ENCODE measurements around the gene GRIN1. TPM values are rescaled to one million over a fixed set of nuclear protein-coding genes. Genes with fewer than 3 reads are reported as not detected.

Gene GRIN1
- total and polyA plus RNA-seq, 2 of the 8 experiments (the other 6 are each of a cell fraction or from before 2014, with no cell fraction given): 0.48 to 2.1 TPM

DNA sequence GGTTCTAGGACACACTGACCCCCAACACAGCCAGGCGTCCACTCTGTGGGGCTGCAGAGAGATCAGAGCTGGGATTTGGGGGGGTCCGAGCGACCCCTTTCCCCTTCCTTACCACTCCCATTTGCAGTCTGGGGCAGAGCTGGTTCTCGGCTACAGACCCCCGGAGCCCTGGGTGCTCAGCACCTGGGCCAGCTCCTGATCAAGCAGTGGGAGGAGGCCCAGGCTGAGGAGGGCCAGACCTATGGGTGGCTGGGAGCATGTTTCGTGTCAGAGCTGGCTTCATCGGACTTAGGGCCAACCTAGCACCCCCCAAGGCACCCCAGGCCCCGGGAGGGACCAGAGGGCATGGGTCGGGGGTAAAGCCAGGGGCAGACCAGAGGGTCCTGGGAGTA is 7.6 kb downstream of the GRIN1 start:
- peaks cover 0 to 9% (median 0%) of the 10 kb centered on the region in 4 experiments; a peak in 1 of 7 replicates for H3K4me1 ChIP-seq (replicated peaks in 1 of 4; ENCODE audit: control insufficient read depth in 3 of 4, insufficient read depth in 4 of 4, low read length in 3 of 4)
- H4K20me1 ChIP-seq (replicated peaks in 1 of 2; ENCODE audit: control insufficient read depth in 1 of 2, insufficient read depth in 2 of 2, low read length in 2 of 2): peaks cover 0 to 11% of the 10 kb centered on the region in 2 experiments
- H4K5ac ChIP-seq (ENCODE audit: insufficient read length, low read depth, low read length): no peak overlapping the region
- no peaks in the 10 kb centered on the region for H3K79me2 ChIP-seq (ENCODE audit: control insufficient read depth in 1 of 2, insufficient read depth in 2 of 2, low read length in 2 of 2)
- CTCF ChIA-PET (ENCODE audit: partially characterized antibody): interaction anchor here (0.7 to 1.4 kb wide), 7 partner anchors 16 to 117 kb away, joined by 3 read pairs; no protein-coding TSS in a partner anchor
- no peak for DNase-seq (ENCODE audit: low read depth in 1 of 2, low spot score in 2 of 2)
- H3K23ac ChIP-seq (ENCODE audit: insufficient read length): no peak overlapping the region
- no peak overlapping the region for H3K4me2 ChIP-seq (ENCODE audit: insufficient read depth in 1 of 2, low read depth in 2 of 2, low read length in 2 of 2)
- H3K27ac ChIP-seq (ENCODE audit: low read depth, low read length): no peak overlapping the region
- H3K4ac ChIP-seq (replicated peaks; ENCODE audit: insufficient read length, low read depth, low read length): no peak overlapping the region
- H2BK12ac ChIP-seq (ENCODE audit: low read depth, low read length): no peak overlapping the region
- H3K4me3 ChIP-seq (ENCODE audit: extremely low read depth in 1 of 4, insufficient read depth in 2 of 4, low read depth in 3 of 4, low read length in 4 of 4): no peak overlapping the region
- H3K23me2 ChIP-seq (ENCODE audit: low read depth, low read length): no peaks in the 10 kb centered on the region
- no peak for TF ChIP-seq SIX5 (IDR thresholded peaks at IDR 0.05; ENCODE audit: low read depth, low read length)
- TF ChIP-seq NANOG (IDR thresholded peaks at IDR 0.05; ENCODE audit: insufficient read depth, low read depth, low read length, poor library complexity, severe bottlenecking): no peak
- TF ChIP-seq KDM5A (IDR thresholded peaks at IDR 0.05; ENCODE audit: low read length): no peak
- no peak for TF ChIP-seq CTBP2 (IDR thresholded peaks at IDR 0.05; ENCODE audit: borderline replicate concordance, insufficient read depth, insufficient read length, low read length)
- no peak for TF ChIP-seq SP4 (IDR thresholded peaks at IDR 0.05; ENCODE audit: low read length)
- TF ChIP-seq JUND (IDR thresholded peaks at IDR 0.05; ENCODE audit: low read length): no peak
- TF ChIP-seq JUN (IDR thresholded peaks at IDR 0.05; ENCODE audit: low read depth, low read length): no peak
- TF ChIP-seq SAP30 (IDR thresholded peaks at IDR 0.05; ENCODE audit: insufficient read depth, insufficient replicate concordance, low read length): no peak
- TF ChIP-seq ASH2L (IDR thresholded peaks at IDR 0.05; ENCODE audit: low read length): no peak
- TF ChIP-seq GTF2F1 (IDR thresholded peaks at IDR 0.05; ENCODE audit: borderline replicate concordance, low read depth, low read length): no peak
- TF ChIP-seq YY1 (IDR thresholded peaks at IDR 0.05; ENCODE audit: low read depth, low read length): no peak
- TF ChIP-seq SIN3A (conservative IDR thresholded peaks at IDR 0.05 in 1 of 2, IDR thresholded peaks at IDR 0.05 in 1 of 2; ENCODE audit: low read depth in 1 of 2, low read length in 2 of 2): no peak
- TF ChIP-seq EGR1 (IDR thresholded peaks at IDR 0.05; ENCODE audit: borderline replicate concordance, low read depth, low read length): no peak
- peaks cover 0 to 24% (median 21%) of the 10 kb centered on the region in 4 experiments; a peak in 6 of 7 replicates for H3K27me3 ChIP-seq (replicated peaks in 1 of 4; ENCODE audit: control insufficient read depth in 3 of 4, extremely low read depth in 1 of 4, insufficient read depth in 3 of 4, low read length in 3 of 4)
- H3K36me3 ChIP-seq (ENCODE audit: control insufficient read depth in 2 of 4, insufficient read depth in 4 of 4, low read length in 3 of 4): no peaks in the 10 kb centered on the region
- no peak overlapping the region for H2BK120ac ChIP-seq (replicated peaks; ENCODE audit: low read depth, low read length)
- no peaks in the 10 kb centered on the region for H3K79me1 ChIP-seq (ENCODE audit: low read depth, low read length)
- H2BK20ac ChIP-seq (ENCODE audit: low read length): no peak overlapping the region
- H3K18ac ChIP-seq (ENCODE audit: extremely low read depth, low read length): no peak overlapping the region
- no peak for FAIRE-seq
- no peak overlapping the region for H2AFZ ChIP-seq (ENCODE audit: low read length)
- H2BK15ac ChIP-seq (ENCODE audit: low read length): no peak overlapping the region
- H4K8ac ChIP-seq (ENCODE audit: extremely low read depth, insufficient read depth, low read length): no peak overlapping the region
- WGBS, 2 experiments (ENCODE audit: extremely low coverage in 1 of 2, insufficient coverage in 1 of 2, insufficient read length in 1 of 2, insufficient replicate concordance in 2 of 2, low coverage in 1 of 2, low lambda C conversion rate in 2 of 2, missing lambda C conversion rate in 1 of 2): 85% methylated on average over 4 of the region's 9 CpGs; no CpG with 5 or more reads in 1 of the 2 experiments
- no peak overlapping the region for H3K14ac ChIP-seq (ENCODE audit: insufficient read length)
- H3K56ac ChIP-seq (replicated peaks; ENCODE audit: insufficient read length, low read depth, low read length): no peak overlapping the region
- no peak overlapping the region for H3K9ac ChIP-seq (replicated peaks in 1 of 4; ENCODE audit: extremely low read depth in 1 of 4, low read depth in 3 of 4, low read length in 3 of 4)
- H2BK5ac ChIP-seq (ENCODE audit: low read depth, low read length): no peak overlapping the region
- no peak overlapping the region for H2AK5ac ChIP-seq (ENCODE audit: low read depth, low read length)
- H4K91ac ChIP-seq (replicated peaks; ENCODE audit: insufficient read length, low read length): no peak overlapping the region
- POLR2A ChIA-PET (ENCODE audit: partially characterized antibody): interaction anchor here (0.9 to 1.3 kb wide), 2 partner anchors 8 to 77 kb away, joined by 3 to 7 read pairs; partner anchors contain the start of gene GRIN1
- H3K9me3 ChIP-seq (ENCODE audit: insufficient read depth in 2 of 2, low read depth in 1 of 2, low read length in 1 of 2): no peaks in the 10 kb centered on the region

Measured in H1 (cell line).